MCF 10A (cell line): ENCODE measurements around the gene AGBL4. TPM values are rescaled to one million over a fixed set of nuclear protein-coding genes. Genes with fewer than 3 reads are reported as not detected.
A peak's percentile ranks its signal among the peaks of the same experiment; 100 is the strongest.

Source experiments
- BruUV-seq: library from RNA; stranded (reverse); fragments of 400-500 nt; replicated peaks from 2 replicates; lab custom pipeline; 2021; lab: Mats Ljungman, UMichigan
- CTCF ChIA-PET: fragments of 300-600 bp; sonication (Branson Sonifier 250); formaldehyde crosslinking; extraction: SDS; loops from one replicate; lab custom pipeline; 2021; ENCODE audit warnings: antibody characterized with exemption, inconsistent platforms; lab: Yijun Ruan, JAX
- POLR2A ChIA-PET: fragments of 300-600, 350-650 bp; sonication (Branson Sonifier 250); formaldehyde crosslinking; extraction: SDS; loops from one replicate; lab custom pipeline; 2020; ENCODE audit warnings: antibody characterized with exemption, inconsistent platforms; lab: Yijun Ruan, JAX
- DNase-seq: peaks from one replicate; pipeline ENCODE4 v3.0.0-alpha.2; 2018; ENCODE audit not compliant: unreplicated experiment
- H3K27ac Mint-ChIP-seq: one replicate; pipeline ENCODE4 v1.8.0; 2022; ENCODE audit warnings: mild to moderate bottlenecking, low read depth, mixed read lengths; ENCODE audit not compliant: unreplicated experiment
- H3K27me3 Mint-ChIP-seq: one replicate; pipeline ENCODE4 v1.8.0; 2022; ENCODE audit warnings: mixed read lengths; ENCODE audit not compliant: insufficient read depth, unreplicated experiment
- H3K36me3 Mint-ChIP-seq: one replicate; pipeline ENCODE4 v1.8.0; 2022; ENCODE audit warnings: mild to moderate bottlenecking, moderate library complexity, mixed read lengths; ENCODE audit not compliant: insufficient read depth, unreplicated experiment
- H3K4me1 Mint-ChIP-seq: one replicate; pipeline ENCODE4 v1.8.0; 2022; ENCODE audit warnings: mixed read lengths; ENCODE audit not compliant: insufficient read depth, unreplicated experiment
- H3K4me3 Mint-ChIP-seq: one replicate; pipeline ENCODE4 v1.8.0; 2022; ENCODE audit warnings: mild to moderate bottlenecking, moderate library complexity, mixed read lengths; ENCODE audit not compliant: unreplicated experiment
- H3K9me3 Mint-ChIP-seq: one replicate; pipeline ENCODE4 v1.8.0; 2022; ENCODE audit warnings: mixed read lengths; ENCODE audit not compliant: unreplicated experiment
- intact Hi-C: fragments of 100-400 bp; cut with micrococcal nuclease; formaldehyde crosslinking; loops from 2 replicates; pipeline ENCODE4 v1.14.1; 2022
- total RNA-seq: library from RNA; stranded (reverse); gene quantifications from 2 replicates; pipeline ENCODE4 v1.2.3, GENCODE V29; 2022
- TF ChIP-seq, protein P1 (sequence below): fragments of 200-600 bp; IDR thresholded peaks from one replicate; pipeline ENCODE4 v1.8.0; 2022; ENCODE audit warnings: antibody characterized with exemption, mild to moderate bottlenecking; ENCODE audit not compliant: unreplicated experiment

AGBL4 gene
- total RNA-seq, 1 experiment from 2014 or later: not detected

GRCh38 chr1:50047916-50048694, 24.4 kb upstream of the AGBL4 start:
- TF ChIP-seq, protein P1, sequence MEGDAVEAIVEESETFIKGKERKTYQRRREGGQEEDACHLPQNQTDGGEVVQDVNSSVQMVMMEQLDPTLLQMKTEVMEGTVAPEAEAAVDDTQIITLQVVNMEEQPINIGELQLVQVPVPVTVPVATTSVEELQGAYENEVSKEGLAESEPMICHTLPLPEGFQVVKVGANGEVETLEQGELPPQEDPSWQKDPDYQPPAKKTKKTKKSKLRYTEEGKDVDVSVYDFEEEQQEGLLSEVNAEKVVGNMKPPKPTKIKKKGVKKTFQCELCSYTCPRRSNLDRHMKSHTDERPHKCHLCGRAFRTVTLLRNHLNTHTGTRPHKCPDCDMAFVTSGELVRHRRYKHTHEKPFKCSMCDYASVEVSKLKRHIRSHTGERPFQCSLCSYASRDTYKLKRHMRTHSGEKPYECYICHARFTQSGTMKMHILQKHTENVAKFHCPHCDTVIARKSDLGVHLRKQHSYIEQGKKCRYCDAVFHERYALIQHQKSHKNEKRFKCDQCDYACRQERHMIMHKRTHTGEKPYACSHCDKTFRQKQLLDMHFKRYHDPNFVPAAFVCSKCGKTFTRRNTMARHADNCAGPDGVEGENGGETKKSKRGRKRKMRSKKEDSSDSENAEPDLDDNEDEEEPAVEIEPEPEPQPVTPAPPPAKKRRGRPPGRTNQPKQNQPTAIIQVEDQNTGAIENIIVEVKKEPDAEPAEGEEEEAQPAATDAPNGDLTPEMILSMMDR: no peak
- no peak for DNase-seq
- H3K4me1 Mint-ChIP-seq: no peaks in the 10 kb centered on the region
- no peaks in the 10 kb centered on the region for H3K9me3 Mint-ChIP-seq
- H3K36me3 Mint-ChIP-seq: no peaks in the 10 kb centered on the region
- no peak overlapping the region for H3K27ac Mint-ChIP-seq
- POLR2A ChIA-PET: no interaction called here
- no peaks in the 10 kb centered on the region for H3K27me3 Mint-ChIP-seq
- intact Hi-C loops: no loop called here
- CTCF ChIA-PET: no interaction called here
- no peak overlapping the region for H3K4me3 Mint-ChIP-seq
- BruUV-seq: no TSS peak

- ChIA-PET POLR2A (no interaction called here), CTCF (interaction anchor here (0.5 kb wide), 1 partner anchor 293 kb away, joined by 3 read pairs; no protein-coding TSS in a partner anchor)
- no TSS peak for BruUV-seq
- TF ChIP-seq, protein P1: no peak
- peaks cover 8% of the 10 kb centered on the region for H3K9me3 Mint-ChIP-seq
- no peaks in the 10 kb centered on the region for H3K4me1 Mint-ChIP-seq
- intact Hi-C loops: no loop called here
- no peak overlapping the region for H3K27ac Mint-ChIP-seq
- peaks cover 6% of the 10 kb centered on the region for H3K36me3 Mint-ChIP-seq
- H3K4me3 Mint-ChIP-seq: no peak overlapping the region
- peaks cover 24% of the 10 kb centered on the region for H3K27me3 Mint-ChIP-seq
- DNase-seq: no peak
Observed at GRCh38 chr1:50038237-50038809, 14.6 kb upstream of the AGBL4 start.

GRCh38 chr1:50027794-50028193, 4.0 kb upstream of the AGBL4 start:
- POLR2A ChIA-PET: no interaction called here
- no peak overlapping the region for H3K27ac Mint-ChIP-seq
- TF ChIP-seq, protein P1: no peak
- no peaks in the 10 kb centered on the region for H3K27me3 Mint-ChIP-seq
- no peak overlapping the region for H3K4me3 Mint-ChIP-seq
- intact Hi-C loops: no loop called here
- CTCF ChIA-PET: no interaction called here
- H3K9me3 Mint-ChIP-seq: no peaks in the 10 kb centered on the region
- H3K36me3 Mint-ChIP-seq: no peaks in the 10 kb centered on the region
- no peaks in the 10 kb centered on the region for H3K4me1 Mint-ChIP-seq
- no TSS peak for BruUV-seq
- DNase-seq: no peak

DNA sequence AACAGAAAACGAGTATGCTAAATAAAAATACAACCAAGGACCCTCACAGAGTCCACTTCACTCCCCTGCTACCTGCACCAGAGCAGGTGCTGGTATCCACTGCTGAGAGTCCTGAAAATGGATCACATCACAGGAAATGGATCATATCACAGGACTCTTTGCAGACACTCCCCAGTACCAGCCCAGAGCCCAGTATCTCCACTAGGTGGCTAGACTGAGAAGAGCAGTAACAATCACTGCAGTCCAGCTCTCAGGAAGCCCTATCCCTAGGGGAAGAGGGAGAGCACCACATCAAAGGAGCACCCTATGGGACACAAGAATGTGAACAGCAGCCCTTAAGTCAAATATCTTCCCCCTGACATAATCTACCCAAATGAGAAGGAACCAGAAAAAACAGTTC, 28.0 kb downstream of the AGBL4 start:
- intact Hi-C loops: no loop called here
- Mint-ChIP-seq H3K27ac (no peak overlapping the region), H3K4me3 (no peak overlapping the region), H3K27me3 (no peaks in the 10 kb centered on the region), H3K4me1 (no peaks in the 10 kb centered on the region), H3K36me3 (peaks cover 6% of the 10 kb centered on the region), H3K9me3 (peaks cover 27% of the 10 kb centered on the region)
- ChIA-PET CTCF (interaction anchor here (0.6 kb wide), 1 partner anchor 206 kb away, joined by 3 read pairs; no protein-coding TSS in a partner anchor), POLR2A (no interaction called here)
- TF ChIP-seq, protein P1: no peak
- peak; percentile 8 for DNase-seq
- no TSS peak for BruUV-seq
